Glomerular visceral epithelial cell (primary cell): Measurements from ENCODE around the gene DDX10.

ENCODE experiments used
- DNase-seq: peaks from one replicate; pipeline ENCODE4 v3.0.0-alpha.2; 2016; ENCODE audit errors: extremely low spot score

DDX10 gene

DNA sequence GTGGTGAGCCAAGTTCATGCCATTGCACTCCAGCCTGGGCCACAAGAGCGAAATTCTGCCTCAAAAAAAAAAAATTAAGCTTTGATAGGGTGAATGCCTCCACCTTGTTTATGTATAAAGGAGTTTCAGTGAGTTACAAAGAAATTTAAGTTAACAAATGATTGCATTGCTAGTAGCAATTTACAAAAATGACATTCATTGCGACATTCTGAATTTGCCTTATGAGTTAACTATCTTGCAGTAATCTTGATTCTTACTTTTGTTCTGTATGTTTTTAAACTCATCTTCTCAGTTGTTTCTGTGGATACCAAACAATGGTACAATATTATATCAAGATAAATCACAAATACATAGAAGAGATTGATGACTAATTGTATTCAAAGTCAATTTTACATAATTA is 207.0 kb downstream of the DDX10 start:
- no peak for DNase-seq

DNA sequence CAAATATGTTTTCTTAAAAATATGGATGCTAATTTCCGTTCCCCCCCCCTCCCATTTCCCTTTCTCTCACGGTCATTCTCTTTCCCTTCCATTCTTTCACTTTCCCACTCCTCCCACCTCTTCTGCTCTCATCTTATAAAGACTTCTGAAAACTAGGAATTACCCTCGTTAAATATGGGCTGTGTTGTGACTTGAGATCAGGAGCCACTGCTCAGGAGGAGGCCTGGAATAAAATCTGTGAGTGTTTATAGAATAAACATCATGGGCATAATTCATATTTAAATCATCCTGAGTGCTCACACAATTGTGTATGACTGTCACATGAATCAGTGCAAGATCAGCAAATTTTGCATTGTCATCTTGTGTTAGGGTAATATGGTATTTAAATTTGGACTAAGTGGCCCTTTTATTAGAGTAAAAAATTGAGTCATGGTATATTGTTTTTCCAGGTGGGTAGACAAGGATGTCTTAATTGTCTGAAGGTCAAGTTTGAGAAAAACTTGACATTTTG is 208.0 kb downstream of the DDX10 start:
- no peak for DNase-seq

DNA sequence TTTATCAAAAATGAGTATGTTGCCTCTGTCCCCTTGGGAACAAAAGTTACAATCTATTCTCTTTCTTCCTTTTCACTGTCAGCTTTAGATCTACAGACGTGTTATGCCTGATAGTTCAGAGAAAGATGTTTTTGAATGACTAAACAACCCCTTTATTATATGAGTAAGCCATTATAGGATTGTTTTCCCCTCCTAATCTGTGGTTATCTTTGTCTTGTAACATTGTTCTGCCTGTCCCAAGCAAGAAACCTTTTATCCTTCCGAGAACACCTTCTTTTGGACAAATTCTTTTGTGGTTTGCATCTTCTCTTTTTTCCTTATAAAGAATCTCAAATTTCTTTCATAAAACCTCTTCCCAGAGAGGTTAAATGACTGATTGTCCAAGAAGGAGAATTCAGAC is 208.4 kb downstream of the DDX10 start:
- no peak for DNase-seq

DNA sequence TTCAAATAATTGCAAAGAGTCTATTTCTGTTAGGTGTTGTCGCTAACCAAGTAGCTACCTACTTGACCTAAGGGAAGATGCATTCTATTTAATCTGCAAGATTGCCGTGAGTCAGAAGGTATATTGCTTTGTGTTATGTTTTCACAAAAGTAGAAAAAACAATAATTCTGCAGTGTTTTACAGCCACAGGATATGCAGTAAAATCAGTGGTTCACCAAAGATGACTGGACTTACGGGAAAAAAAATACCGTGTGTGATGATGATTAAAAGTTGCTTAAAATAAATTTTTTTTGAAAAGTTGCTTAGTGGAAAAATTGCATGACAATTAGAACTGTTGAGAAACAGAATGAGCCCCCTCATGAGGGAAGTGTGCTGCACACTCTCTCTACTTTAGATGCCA is 209.1 kb downstream of the DDX10 start:
- no peak for DNase-seq

DNA sequence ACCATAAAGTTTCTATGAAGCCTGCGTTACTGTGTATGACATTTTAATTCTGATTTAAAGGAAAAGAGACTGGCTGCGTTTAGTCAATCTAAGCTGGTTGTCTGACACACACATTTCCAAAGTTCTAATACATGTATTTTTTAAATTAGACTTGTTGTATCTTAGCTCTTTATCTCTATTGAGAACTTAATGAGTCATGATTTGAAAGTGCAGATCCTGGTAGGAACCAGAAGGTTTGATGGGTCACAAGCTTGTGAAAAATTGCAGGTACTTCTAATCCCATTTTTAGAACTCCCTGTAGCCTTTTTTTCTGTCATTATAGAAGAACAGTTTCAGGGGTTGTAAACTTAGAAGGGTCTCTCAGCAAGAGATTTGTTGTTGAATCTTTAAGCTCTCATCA is 210.3 kb downstream of the DDX10 start:
- no peak for DNase-seq

DNA sequence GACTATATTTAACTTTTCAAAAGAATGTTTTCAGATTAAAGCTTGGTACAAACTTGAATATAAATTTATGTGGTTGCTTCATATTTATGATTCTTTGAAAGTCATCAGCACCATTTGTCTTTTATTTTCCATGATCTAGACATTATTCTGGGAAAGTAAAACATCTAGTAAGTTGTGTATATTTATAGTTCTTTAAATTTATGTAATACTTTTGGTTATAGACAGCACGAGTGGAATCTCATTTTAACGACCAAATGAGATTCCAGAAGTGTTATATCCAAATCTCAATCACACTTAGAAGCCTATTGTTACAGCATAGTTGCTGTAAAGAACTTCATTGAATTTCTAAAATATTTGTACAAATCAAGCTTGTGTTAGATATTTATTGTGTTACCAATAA is 212.3 kb downstream of the DDX10 start:
- DNase-seq: no peak

DNA sequence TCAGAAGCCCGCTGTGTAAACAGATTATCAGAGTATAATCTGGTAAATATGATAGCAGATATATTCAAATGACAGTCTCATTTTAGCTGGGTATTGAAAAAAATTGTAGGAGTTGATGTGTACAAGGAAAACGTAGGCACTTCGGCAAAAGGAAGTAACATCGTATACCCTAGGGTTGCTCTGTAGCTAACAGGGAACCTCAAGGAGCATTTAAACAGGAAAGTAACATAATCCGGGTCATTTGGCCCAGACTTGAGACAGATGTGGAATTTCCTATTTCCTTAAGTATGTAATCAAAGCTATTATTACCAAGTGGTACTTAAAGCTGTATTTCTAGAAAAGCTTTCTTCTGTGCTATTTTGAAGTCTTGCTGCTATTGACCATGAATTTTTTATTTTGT is 215.6 kb downstream of the DDX10 start:
- DNase-seq: no peak

DNA sequence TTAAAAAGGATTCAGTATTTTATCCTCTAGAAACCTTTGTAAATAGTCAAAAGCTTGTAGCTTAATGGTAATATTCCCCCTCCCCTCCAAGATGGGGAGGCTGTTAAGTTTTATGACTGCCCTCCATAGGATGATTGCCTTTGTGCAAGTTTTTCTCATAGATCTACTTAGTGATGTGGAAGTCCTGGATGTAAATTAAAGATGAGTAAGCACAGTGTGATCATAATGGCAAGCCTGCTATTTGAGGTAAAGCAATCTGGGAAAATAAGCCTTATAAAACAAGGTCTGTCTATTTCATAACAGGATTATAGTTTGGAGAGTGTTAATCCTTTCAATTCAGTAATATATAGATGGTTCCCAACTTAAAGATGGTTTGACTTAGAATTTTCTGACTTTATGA is 216.3 kb downstream of the DDX10 start:
- peak; percentile 37 for DNase-seq

DNA sequence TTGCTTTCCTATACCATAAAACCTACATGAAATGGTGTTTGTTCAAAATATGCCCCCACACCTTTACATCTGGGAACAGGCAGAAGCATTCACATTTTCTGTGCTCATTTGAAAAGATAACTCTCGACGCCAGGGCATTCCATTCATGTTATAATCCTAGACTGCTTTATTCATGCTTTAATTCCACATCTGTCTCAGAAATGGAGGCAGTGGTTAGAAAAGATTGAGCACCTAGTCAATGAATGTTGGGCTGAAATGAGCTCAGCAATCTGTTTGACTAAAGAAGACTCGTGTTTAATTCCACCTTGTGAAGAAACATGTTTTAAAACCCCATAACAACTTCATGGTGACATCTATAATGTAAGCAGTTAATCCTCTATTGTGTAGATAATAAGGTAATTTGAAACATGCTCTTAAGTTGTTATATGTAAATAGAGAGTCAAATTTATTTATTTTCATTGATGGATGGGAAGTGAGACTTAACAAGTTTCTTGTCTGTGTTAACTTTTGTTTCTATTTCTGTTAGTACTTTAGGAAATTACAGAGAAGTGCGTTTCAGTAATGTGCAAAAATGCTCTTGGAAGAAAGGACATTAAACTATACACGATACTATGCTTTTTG is 217.5 kb downstream of the DDX10 start:
- DNase-seq: no peak

DNA sequence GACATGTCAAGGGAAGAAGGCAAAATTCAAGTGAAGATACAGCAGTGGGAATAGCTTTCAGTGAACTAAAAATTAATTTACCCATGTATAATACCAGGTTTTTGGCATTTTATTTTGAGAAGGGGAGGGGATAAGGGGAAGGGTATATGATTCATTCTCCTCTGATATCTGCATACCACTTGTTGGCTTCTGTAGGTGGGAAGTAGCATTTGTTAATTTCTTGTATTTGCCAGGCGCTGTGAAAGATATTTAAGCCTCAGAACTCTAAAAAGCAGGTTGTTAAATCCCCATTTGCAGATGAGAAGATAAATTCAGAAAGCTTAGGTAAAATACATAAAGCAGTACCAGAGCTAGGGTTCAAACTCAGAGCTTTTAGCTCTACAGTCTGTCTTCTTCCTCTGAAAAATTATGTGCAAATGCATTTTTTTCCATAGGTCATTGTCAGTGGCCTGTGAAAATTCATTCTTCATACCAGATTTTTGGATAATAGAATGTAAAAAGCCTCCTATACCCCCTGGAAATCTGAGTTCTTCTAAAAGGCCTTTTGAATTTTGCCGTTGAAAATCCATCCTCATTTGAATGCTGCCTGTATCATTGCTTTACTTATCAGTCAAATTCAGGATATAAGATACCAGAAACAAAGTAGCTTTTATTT is 221.3 kb downstream of the DDX10 start:
- no peak for DNase-seq

DNA sequence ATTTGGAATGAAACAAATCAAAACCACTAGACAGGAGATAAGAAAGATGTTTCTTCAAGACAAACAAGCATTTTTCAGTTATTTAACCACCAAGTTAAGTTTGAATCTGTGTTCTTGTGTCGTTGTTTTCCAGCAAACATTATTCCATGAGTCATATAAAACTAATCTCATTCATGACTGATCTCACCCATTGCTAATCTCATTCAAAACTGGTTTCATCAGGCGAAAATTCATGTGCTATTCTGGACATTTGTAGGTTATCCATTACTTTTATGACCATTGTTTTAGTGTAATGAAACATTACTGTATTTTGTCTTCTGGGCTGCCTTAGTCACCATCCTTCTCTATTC is 221.8 kb downstream of the DDX10 start:
- no peak for DNase-seq

DNA sequence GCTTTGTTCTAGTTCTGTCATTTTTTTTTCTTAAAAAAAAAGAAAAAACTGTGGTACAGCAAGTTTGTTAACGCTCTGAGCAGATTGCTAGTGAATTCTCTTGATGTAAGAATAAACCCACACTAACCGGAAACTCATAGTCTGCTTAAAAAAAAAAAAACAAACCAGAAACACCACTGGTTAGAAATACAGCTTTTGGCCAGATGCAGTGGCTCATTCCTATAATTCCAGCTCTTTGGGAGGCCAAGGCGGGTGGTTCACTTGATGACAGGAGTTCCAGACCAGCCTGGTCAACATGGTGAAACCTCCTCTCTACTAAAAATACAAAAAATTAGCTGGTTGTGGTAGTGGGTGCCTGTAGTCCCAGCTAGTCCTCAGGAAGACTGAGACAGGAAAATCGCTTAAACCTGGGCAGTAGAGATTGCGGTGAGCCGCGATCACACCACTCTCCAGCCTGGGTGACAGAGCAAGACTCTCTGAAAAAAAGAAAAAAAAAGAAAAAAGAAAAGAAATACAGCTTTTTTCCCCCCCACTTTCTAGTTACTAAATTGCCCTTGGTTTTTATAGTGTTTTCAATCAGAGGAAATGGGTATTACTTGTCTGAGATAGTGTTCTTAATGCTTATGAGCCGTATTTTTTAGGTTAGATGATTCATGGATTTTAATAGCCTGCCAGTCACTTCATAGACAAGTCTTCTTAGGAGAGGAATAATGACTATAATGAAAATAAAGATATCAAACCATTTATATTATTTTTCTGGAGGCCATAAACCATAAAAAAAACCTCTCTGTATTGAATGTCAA is 222.8 kb downstream of the DDX10 start:
- DNase-seq: no peak

DNA sequence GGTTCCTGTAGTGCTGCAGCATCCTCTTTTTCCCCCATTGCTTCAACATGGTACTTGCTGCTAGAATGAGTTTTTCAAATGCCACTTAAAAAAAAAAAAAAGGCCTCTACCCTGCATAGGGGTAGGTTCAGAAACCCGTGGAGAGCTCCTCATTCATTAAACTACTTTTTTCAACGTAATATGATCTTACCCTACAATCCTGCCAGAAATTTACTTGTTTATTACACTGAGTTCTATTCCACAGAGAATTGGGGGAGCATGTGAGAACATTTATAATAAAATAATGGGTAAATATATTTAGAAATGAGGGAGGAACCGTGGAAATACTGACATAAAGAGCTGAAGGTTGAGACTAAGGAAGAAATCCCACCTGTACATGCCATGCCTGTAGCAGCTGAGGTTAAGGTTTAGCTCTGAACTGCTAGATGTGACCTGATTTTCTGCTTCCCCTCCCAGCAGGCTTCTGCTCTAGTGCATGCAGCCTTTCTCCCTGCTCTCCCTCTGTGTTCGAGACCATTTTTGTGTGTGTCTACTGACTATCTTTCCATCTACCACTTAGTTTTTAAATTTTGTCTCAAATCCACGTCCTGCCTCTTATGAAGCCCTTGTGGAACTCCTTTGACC is 225.7 kb downstream of the DDX10 start:
- no peak for DNase-seq

DNA sequence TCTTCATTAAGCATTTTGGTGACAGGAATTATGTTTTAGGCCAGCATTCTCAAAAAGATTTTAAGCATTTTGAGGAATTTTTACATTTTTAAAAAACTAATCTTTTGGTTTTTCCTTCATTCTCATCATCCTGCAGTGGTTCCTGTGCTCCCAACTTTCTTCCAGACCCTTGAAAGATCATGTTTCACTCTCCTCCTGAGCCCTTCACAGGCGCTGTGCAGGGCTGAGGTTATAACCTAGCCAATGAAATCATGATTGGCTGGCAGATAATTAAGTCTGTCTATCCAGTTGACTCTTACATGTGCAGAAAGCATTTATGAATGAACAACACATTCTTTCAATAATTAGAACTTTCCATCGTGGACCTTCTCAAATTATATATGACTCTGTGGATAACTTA is 226.3 kb downstream of the DDX10 start:
- no peak for DNase-seq

DNA sequence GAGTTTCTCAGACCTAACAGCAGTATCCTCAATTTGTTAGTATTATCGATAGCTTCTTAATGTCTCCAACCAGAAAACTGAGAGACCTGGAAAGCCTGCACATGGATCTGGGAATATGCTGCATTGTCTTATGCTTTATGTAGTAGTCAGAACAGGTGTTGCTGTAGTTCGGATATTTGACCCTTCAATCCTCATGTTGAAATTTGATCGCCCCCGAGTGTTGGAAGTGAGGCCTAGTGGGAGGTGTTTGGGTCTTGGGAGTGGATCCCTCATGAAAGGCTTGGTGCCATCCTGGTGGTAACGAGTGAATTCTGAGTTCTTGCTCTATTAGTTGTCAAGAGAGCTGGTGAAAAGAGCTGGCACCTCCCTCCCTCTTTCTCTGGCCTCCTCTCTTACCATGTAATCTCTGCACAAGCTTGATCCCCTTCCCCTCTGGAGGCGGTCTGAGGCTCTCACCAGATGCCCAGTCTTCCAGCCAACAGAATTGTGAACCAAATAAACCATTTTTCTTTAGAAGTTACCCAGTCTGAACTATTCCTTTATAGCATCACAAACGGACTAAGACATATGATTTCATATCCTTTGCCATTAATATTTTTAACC is 227.1 kb downstream of the DDX10 start:
- no peak for DNase-seq

DNA sequence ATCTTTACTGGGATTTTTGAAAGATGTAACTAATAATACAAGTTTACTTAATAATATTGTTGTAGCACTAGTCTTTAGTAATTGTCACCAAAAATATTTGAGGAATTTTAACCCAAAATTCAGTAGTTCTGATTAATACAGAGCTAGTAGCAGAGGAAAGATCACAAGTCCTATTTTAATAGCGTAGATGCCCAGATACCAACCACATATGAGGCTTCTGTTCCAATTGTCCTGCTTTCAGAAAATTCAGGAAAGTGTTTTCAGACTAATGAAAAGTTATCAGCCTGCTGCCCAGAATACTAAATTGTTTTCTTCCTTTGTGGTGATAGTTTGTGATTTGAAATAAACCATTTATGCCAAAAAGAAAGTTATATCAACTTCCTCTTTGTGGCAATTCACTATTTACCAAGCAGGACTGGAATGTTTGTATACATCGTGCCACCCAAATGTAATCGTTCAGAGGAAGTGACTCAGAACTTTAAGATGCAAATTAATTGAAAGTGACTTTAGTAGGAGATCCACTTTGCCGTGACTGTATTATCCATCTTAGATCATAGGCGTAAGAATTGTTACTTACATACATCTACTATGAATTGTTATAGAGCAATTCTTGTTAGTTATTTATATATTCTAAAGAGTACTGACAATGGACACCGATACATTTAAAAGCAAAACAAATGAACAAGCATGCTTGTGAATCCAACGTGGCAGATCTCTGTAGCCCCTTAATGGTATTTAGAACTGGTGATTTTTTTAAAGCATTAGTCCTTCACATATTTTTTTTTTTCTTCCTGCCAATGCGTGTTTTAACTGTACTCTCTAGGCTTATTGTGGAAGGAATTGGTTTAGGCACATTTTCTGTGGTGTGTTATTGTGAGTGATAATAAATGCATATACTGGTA is 231.0 kb downstream of the DDX10 start:
- DNase-seq: peak; percentile 19

DNA sequence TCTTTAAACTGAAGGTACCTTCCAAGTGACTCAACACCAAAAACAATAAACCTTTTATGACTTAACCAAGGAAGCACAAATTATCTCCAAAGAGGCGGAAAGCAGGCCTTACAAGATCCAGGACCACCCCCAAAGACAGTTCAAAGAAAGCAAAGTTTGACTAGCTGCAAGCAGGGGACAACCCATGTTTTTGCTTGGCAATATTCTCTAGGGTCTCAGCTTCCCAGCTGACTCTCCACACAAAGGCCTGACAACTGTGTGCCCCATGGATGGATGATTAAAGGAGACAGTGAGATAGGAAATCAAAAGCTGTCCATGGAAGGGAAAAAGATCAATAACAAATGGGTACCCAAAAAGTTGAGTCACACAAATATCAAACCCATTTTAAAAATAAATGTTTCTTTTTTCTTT is 232.2 kb downstream of the DDX10 start:
- no peak for DNase-seq

DNA sequence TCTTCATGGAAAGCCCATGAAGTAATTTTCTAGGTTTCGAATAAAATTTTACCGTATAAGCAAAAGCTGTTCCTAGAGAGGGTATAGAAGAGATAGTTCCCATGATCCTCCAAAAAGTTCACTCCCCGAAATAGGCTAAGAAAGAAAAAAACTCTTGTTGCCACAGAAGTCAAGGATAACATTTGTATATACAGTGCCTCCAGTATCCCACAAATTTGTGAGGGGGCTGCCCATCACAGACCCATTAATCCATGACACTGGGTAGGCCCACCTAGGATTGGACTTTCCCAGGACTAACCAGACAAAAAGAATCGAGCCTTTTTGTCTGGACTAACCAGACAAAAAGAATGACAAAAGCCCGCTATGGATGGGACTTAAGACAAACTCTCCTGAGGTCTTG is 233.0 kb downstream of the DDX10 start:
- DNase-seq: no peak

DNA sequence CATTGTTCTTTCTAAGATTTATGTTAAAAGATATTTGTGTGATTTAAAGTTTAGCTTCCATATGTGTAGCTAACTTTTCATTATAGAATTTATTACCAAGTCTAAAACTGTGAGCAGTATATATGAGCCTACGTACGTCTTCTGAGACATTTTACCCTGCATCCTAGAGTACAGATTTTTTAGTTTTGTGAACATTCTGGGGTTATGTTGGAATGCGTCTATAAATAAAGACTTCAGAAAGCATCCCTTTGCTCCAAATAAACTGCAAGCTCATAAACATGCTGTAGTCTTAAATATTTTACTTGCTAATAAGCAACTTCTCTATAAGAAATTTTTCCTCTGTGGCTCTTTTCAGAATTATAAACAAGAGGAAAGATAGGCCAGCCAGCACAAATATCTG is 236.5 kb downstream of the DDX10 start:
- DNase-seq: no peak

DNA sequence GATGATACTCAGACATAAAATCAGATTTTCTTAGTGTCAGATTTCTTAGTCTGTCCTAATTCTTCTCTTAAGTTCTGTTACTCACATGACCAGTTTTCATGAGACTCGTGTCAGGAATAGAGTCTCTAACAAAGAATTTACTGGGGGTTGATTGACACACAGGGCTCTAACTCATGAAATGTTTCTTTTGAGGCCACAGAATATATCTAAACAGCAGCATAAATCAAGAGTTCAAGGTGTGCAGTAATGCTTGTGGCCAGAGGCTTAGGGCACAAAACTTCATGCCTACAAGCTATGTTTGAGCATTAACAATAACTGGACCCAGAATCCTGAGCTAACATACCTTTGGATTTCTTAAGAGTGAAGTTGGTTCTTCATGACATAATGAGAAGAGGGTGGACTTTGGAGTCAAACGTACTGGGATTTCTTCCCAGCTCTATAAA is 237.2 kb downstream of the DDX10 start:
- no peak for DNase-seq

DNA sequence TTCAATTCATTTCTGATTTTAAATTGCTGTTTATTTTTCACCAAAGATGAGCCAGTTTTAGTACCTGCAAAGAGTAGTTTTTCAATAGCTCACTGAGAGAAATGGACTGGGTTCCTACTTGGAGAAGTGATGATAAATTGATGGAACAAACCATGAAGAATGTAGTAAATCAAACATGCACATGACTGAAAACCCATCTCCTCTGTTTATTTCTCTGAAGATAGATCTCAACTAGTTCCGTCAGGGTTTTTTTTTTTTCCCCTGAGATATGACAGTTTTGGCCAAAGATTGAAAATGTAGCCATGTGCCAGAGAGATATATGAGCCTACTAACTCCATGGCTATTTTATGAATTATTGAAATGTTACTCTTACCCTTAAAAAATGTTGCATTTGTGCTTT is 239.6 kb downstream of the DDX10 start:
- DNase-seq: no peak
